MCF 10A (cell line): ENCODE results near the gene ADGRL3. TPM values are rescaled to one million over a fixed set of nuclear protein-coding genes. Genes with fewer than 3 reads are reported as not detected.

Source experiments
- BruUV-seq: library from RNA; stranded (reverse); fragments of 400-500 nt; replicated peaks from 2 replicates; lab custom pipeline; 2021; lab: Mats Ljungman, UMichigan
- CTCF ChIA-PET: fragments of 300-600 bp; sonication (Branson Sonifier 250); formaldehyde crosslinking; extraction: SDS; loops from one replicate; lab custom pipeline; 2021; ENCODE audit warnings: antibody characterized with exemption, inconsistent platforms; lab: Yijun Ruan, JAX
- POLR2A ChIA-PET: fragments of 300-600, 350-650 bp; sonication (Branson Sonifier 250); formaldehyde crosslinking; extraction: SDS; loops from one replicate; lab custom pipeline; 2020; ENCODE audit warnings: antibody characterized with exemption, inconsistent platforms; lab: Yijun Ruan, JAX
- DNase-seq: peaks from one replicate; pipeline ENCODE4 v3.0.0-alpha.2; 2018; ENCODE audit not compliant: unreplicated experiment
- H3K27ac Mint-ChIP-seq: one replicate; pipeline ENCODE4 v1.8.0; 2022; ENCODE audit warnings: mild to moderate bottlenecking, low read depth, mixed read lengths; ENCODE audit not compliant: unreplicated experiment
- H3K27me3 Mint-ChIP-seq: one replicate; pipeline ENCODE4 v1.8.0; 2022; ENCODE audit warnings: mixed read lengths; ENCODE audit not compliant: insufficient read depth, unreplicated experiment
- H3K36me3 Mint-ChIP-seq: one replicate; pipeline ENCODE4 v1.8.0; 2022; ENCODE audit warnings: mild to moderate bottlenecking, moderate library complexity, mixed read lengths; ENCODE audit not compliant: insufficient read depth, unreplicated experiment
- H3K4me1 Mint-ChIP-seq: one replicate; pipeline ENCODE4 v1.8.0; 2022; ENCODE audit warnings: mixed read lengths; ENCODE audit not compliant: insufficient read depth, unreplicated experiment
- H3K4me3 Mint-ChIP-seq: one replicate; pipeline ENCODE4 v1.8.0; 2022; ENCODE audit warnings: mild to moderate bottlenecking, moderate library complexity, mixed read lengths; ENCODE audit not compliant: unreplicated experiment
- H3K9me3 Mint-ChIP-seq: one replicate; pipeline ENCODE4 v1.8.0; 2022; ENCODE audit warnings: mixed read lengths; ENCODE audit not compliant: unreplicated experiment
- CTCF ChIP-seq: fragments of 200-600 bp; IDR thresholded peaks from one replicate; pipeline ENCODE4 v1.8.0; 2022; ENCODE audit warnings: antibody characterized with exemption, mild to moderate bottlenecking; ENCODE audit not compliant: unreplicated experiment
- intact Hi-C: fragments of 100-400 bp; cut with micrococcal nuclease; formaldehyde crosslinking; loops from 2 replicates; pipeline ENCODE4 v1.14.1; 2022
- total RNA-seq: library from RNA; stranded (reverse); gene quantifications from 2 replicates; pipeline ENCODE4 v1.2.3, GENCODE V29; 2022

Gene ADGRL3
- total RNA-seq, 1 experiment from 2014 or later: 3.6 TPM

GRCh38 chr4:61603086-61603485 lies 403.0 kb downstream of the ADGRL3 start:
- Mint-ChIP-seq H3K27ac (no peak overlapping the region), H3K9me3 (peaks cover 7% of the 10 kb centered on the region), H3K4me1 (no peaks in the 10 kb centered on the region), H3K27me3 (no peaks in the 10 kb centered on the region), H3K36me3 (no peaks in the 10 kb centered on the region), H3K4me3 (no peak overlapping the region)
- BruUV-seq: no TSS peak
- ChIA-PET POLR2A (no interaction called here), CTCF (no interaction called here)
- DNase-seq: no peak
- intact Hi-C loops: no loop called here
- TF ChIP-seq CTCF: no peak

DNA sequence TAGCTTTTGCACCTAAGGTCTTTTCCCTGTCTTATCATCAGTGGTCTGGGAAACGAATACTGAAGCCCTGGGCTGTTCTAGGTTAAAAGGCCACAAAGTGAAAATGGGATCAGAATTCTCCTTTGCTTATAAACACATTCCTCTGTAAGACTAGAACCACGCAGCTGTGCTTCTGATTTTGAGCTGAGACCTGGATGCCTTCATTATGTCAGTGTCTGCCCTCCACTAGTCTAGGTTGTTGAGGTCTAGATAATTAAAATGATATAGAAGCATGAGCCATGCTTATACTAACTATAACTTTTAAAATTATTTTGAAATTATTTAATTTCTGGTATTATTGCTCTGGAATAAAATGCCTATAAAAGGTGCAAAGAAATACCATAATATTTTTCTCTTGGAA lies 403.9 kb downstream of the ADGRL3 start:
- no peak overlapping the region for H3K27ac Mint-ChIP-seq
- no peaks in the 10 kb centered on the region for H3K36me3 Mint-ChIP-seq
- no peaks in the 10 kb centered on the region for H3K27me3 Mint-ChIP-seq
- no peak for TF ChIP-seq CTCF
- ChIA-PET POLR2A (no interaction called here), CTCF (no interaction called here)
- no peak overlapping the region for H3K4me3 Mint-ChIP-seq
- no peaks in the 10 kb centered on the region for H3K4me1 Mint-ChIP-seq
- H3K9me3 Mint-ChIP-seq: peaks cover 7% of the 10 kb centered on the region
- intact Hi-C loops: no loop called here
- no TSS peak for BruUV-seq
- no peak for DNase-seq

GRCh38 chr4:61605984-61606383 lies 405.9 kb downstream of the ADGRL3 start:
- intact Hi-C loops: no loop called here
- POLR2A ChIA-PET: no interaction called here
- no TSS peak for BruUV-seq
- CTCF ChIA-PET: interaction anchor here (0.7 to 1.0 kb wide), 2 partner anchors 9 to 23 kb away, joined by 3 read pairs; no protein-coding TSS in a partner anchor
- H3K4me1 Mint-ChIP-seq: no peaks in the 10 kb centered on the region
- DNase-seq: no peak
- no peak overlapping the region for H3K4me3 Mint-ChIP-seq
- no peak for TF ChIP-seq CTCF
- no peaks in the 10 kb centered on the region for H3K27me3 Mint-ChIP-seq
- H3K9me3 Mint-ChIP-seq: peaks cover 7% of the 10 kb centered on the region
- H3K36me3 Mint-ChIP-seq: no peaks in the 10 kb centered on the region
- H3K27ac Mint-ChIP-seq: no peak overlapping the region

DNA sequence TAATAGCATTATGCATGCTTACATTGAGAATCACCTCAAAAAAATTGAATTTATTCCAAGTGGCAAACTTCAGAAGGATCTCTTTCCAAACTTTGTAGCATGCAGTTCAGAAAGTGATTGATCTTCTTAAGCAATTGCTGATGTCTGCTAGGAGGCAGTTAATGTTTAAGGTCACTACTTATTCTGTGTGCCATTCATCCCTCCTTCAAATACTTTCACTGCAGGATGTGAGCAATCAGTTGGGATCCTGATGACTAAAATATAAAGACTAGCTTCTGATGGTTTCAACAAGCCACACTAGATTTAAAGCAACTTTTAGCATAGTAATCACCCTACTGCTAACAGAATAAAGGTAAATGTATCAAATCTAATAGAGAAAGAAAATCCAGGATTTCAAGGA lies 414.1 kb downstream of the ADGRL3 start:
- Mint-ChIP-seq H3K4me3 (no peak overlapping the region), H3K36me3 (no peaks in the 10 kb centered on the region), H3K9me3 (no peaks in the 10 kb centered on the region), H3K27ac (no peak overlapping the region), H3K4me1 (no peaks in the 10 kb centered on the region), H3K27me3 (no peaks in the 10 kb centered on the region)
- ChIA-PET POLR2A (no interaction called here), CTCF (interaction anchor here (0.6 to 0.8 kb wide), 2 partner anchors 8 to 878 kb away, joined by 3 to 4 read pairs; no protein-coding TSS in a partner anchor)
- BruUV-seq: no TSS peak
- DNase-seq: no peak
- intact Hi-C loops: no loop called here
- no peak for TF ChIP-seq CTCF
